ENCODE data around the gene ARHGAP32.

The ARHGAP32 gene

GRCh38 chr11:128964463-128964930 lies 227.6 kb downstream of the ARHGAP32 start:
- TF ChIP-seq FOXP2 (optimal IDR thresholded peaks at IDR 0.05; ENCODE audit: borderline replicate concordance, extremely low read depth, extremely low read length, insufficient read depth) (no peak), TAF1 (IDR thresholded peaks at IDR 0.05; ENCODE audit: borderline replicate concordance, insufficient read depth, low read length) (no peak), SIN3A (IDR thresholded peaks at IDR 0.05; ENCODE audit: borderline replicate concordance, insufficient read depth, low read length) (no peak), POLR2AphosphoS5 (IDR thresholded peaks at IDR 0.05; ENCODE audit: low read depth, low read length) (no peak), REST (IDR thresholded peaks at IDR 0.05; ENCODE audit: insufficient read depth in 1 of 2, low read depth in 2 of 2, low read length in 2 of 2) (no peak)

GRCh38 chr11:128963744-128964325 lies 228.3 kb downstream of the ARHGAP32 start:
- TF ChIP-seq REST (IDR thresholded peaks at IDR 0.05; ENCODE audit: insufficient read depth in 1 of 2, low read depth in 2 of 2, low read length in 2 of 2) (no peak), SIN3A (IDR thresholded peaks at IDR 0.05; ENCODE audit: borderline replicate concordance, insufficient read depth, low read length) (no peak), TAF1 (IDR thresholded peaks at IDR 0.05; ENCODE audit: borderline replicate concordance, insufficient read depth, low read length) (no peak), POLR2AphosphoS5 (IDR thresholded peaks at IDR 0.05; ENCODE audit: low read depth, low read length) (no peak), FOXP2 (optimal IDR thresholded peaks at IDR 0.05; ENCODE audit: borderline replicate concordance, extremely low read depth, extremely low read length, insufficient read depth) (no peak)

GRCh38 chr11:128962896-128963295 lies 229.2 kb downstream of the ARHGAP32 start:
- no peak for TF ChIP-seq FOXP2 (optimal IDR thresholded peaks at IDR 0.05; ENCODE audit: borderline replicate concordance, extremely low read depth, extremely low read length, insufficient read depth)
- TF ChIP-seq SIN3A (IDR thresholded peaks at IDR 0.05; ENCODE audit: borderline replicate concordance, insufficient read depth, low read length): no peak
- no peak for TF ChIP-seq TAF1 (IDR thresholded peaks at IDR 0.05; ENCODE audit: borderline replicate concordance, insufficient read depth, low read length)
- no peak for TF ChIP-seq REST (IDR thresholded peaks at IDR 0.05; ENCODE audit: insufficient read depth in 1 of 2, low read depth in 2 of 2, low read length in 2 of 2)
- TF ChIP-seq POLR2AphosphoS5 (IDR thresholded peaks at IDR 0.05; ENCODE audit: low read depth, low read length): no peak

GRCh38 chr11:128961645-128962044 lies 230.5 kb downstream of the ARHGAP32 start:
- TF ChIP-seq POLR2AphosphoS5 (IDR thresholded peaks at IDR 0.05; ENCODE audit: low read depth, low read length) (no peak), REST (IDR thresholded peaks at IDR 0.05; ENCODE audit: insufficient read depth in 1 of 2, low read depth in 2 of 2, low read length in 2 of 2) (no peak), FOXP2 (optimal IDR thresholded peaks at IDR 0.05; ENCODE audit: borderline replicate concordance, extremely low read depth, extremely low read length, insufficient read depth) (no peak), SIN3A (IDR thresholded peaks at IDR 0.05; ENCODE audit: borderline replicate concordance, insufficient read depth, low read length) (no peak), TAF1 (IDR thresholded peaks at IDR 0.05; ENCODE audit: borderline replicate concordance, insufficient read depth, low read length) (no peak)

GRCh38 chr11:128957202-128957482 lies 235.0 kb downstream of the ARHGAP32 start:
- no peak for TF ChIP-seq SIN3A (IDR thresholded peaks at IDR 0.05; ENCODE audit: borderline replicate concordance, insufficient read depth, low read length)
- no peak for TF ChIP-seq FOXP2 (optimal IDR thresholded peaks at IDR 0.05; ENCODE audit: borderline replicate concordance, extremely low read depth, extremely low read length, insufficient read depth)
- TF ChIP-seq REST (IDR thresholded peaks at IDR 0.05; ENCODE audit: insufficient read depth in 1 of 2, low read depth in 2 of 2, low read length in 2 of 2): no peak
- no peak for TF ChIP-seq TAF1 (IDR thresholded peaks at IDR 0.05; ENCODE audit: borderline replicate concordance, insufficient read depth, low read length)
- TF ChIP-seq POLR2AphosphoS5 (IDR thresholded peaks at IDR 0.05; ENCODE audit: low read depth, low read length): no peak

Measured in PFSK-1 (cell line).